Gastrocnemius medialis (tissue), 4 donors: ENCODE measurements around the gene AHCY.

Source experiments
- CTCF ChIP-seq, 5 experiments: fragments of 450-650 bp in 3 of 5; fragments of 200-600 bp in 2 of 5; sonication (generic) in 2 of 5; IDR thresholded peaks in 4 of 5; conservative IDR thresholded peaks in 1 of 5; 1 replicate in 4 of 5; 2 replicates in 1 of 5; pipeline ENCODE4 v1.5.1; 2016 to 2019; ENCODE audit warnings: antibody characterized with exemption in 5 of 5, mild to moderate bottlenecking in 3 of 5, moderate library complexity in 3 of 5
- POLR2A ChIP-seq, 2 donors: fragments of 450-650 bp; IDR thresholded peaks; one replicate each; pipeline ENCODE4 v1.6.1; 2017; ENCODE audit warnings: antibody characterized with exemption in 2 of 2, mild to moderate bottlenecking in 2 of 2, moderate library complexity in 2 of 2

GRCh38 chr20:34299556-34300255, 3.4 kb downstream of the AHCY start:
- no peak for TF ChIP-seq CTCF (IDR thresholded peaks at IDR 0.05 in 4 of 5, conservative IDR thresholded peaks at IDR 0.05 in 1 of 5)
- TF ChIP-seq POLR2A (IDR thresholded peaks at IDR 0.05) = no peak
